ENCODE results near the gene PARD3. TPM values are rescaled to one million over a fixed set of nuclear protein-coding genes. Genes with fewer than 3 reads are reported as not detected.

Gene PARD3
- total RNA-seq, 1 donor from 2014 or later, result 29.4 TPM

DNA sequence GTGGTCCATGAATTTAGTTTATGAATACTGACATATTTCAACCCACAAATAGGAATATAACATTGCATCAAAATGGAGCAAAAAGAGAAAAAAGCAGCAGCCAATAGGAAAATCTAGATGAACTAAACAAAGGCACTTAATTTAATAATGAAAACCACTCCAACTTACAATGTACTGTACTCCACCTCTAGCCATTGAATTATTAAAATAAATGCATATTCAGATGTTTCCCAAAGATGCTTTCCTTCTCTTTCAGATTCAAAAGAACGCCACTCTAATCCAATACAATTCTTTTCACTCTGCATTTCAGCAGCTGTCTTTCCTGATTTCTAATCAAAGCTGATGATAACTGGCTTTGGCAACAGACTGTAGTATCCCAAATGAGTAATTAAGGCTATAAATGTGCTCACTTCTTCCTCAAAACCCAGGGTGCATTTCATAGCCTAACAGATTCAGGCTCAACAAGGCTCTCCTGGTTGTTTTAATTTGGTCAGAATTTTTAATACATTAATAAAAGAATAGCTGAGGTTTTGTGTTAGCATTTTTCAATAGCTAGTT lies 577.1 kb downstream of the PARD3 start:
- DNase-seq (ENCODE audit: low read depth in 2 of 2), result no peak

DNA sequence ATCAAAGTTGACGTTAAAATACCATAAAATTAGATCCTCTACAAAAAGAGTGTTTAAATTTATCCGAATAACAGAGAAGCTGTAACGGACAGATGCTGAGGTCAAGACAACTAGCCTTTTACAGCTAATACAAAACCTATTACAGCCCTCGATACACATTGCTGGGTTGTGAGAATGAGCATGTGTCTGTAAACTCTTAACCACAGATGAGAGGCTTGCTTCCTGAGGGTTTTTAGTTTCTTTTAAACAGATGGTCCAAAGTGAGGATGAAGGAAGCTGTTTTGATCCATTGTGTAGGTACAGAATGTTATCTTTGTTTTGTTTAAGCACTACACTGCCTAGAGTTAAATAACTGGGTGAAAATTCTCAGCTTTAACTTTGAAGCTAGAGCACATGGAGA lies 578.2 kb downstream of the PARD3 start:
- no peak for DNase-seq (ENCODE audit: low read depth in 2 of 2)

DNA sequence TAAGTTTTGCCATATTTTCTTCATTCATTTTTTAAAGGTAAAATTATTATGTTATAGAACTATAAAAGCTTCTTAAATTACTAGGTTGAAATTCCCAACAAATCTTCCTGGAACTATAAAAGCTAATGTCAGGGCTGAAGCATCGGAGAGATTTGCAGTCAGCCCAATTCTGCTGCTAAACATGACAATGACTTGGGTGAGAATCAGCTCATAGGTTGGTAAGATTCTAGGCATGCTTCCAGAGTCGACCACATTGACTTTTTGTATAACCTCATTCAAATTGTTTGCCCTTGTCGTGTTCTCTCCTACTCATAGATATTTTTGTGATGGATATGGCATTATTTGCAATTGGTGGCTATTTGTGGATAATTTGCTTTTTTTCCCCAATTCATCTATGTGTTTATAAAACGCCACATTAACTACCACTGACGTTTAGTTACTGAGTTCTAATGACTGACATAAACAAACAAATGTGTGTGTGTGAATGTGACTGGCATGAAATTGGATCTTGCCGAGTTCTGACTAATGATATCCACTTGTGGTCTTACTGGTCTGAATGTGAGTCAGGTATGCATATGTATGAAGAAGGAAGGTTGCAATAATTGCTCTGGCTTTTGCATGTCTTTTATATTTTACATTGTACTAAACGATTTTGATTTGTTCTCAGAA lies 579.8 kb downstream of the PARD3 start:
- no peak for DNase-seq (ENCODE audit: low read depth in 2 of 2)

DNA sequence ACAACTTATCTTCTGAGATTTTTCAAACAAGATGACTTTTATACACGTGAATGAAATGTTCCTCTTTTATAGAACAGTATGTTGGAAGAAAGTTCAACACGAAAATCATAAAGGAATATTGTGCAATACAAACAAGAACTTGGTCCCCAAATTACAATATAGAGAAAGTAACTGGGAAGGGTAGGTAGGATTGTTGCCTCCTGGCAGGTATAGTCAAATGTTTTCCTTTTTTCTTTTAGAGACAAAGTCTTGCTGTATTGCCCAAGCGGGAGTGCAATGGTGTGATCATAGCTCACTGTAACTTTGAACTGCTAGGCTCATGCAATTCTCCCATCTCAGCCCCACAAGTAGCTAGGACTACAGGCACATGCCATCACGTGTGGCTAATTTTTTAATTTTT lies 582.6 kb downstream of the PARD3 start:
- no peak for DNase-seq (ENCODE audit: low read depth in 2 of 2)

DNA sequence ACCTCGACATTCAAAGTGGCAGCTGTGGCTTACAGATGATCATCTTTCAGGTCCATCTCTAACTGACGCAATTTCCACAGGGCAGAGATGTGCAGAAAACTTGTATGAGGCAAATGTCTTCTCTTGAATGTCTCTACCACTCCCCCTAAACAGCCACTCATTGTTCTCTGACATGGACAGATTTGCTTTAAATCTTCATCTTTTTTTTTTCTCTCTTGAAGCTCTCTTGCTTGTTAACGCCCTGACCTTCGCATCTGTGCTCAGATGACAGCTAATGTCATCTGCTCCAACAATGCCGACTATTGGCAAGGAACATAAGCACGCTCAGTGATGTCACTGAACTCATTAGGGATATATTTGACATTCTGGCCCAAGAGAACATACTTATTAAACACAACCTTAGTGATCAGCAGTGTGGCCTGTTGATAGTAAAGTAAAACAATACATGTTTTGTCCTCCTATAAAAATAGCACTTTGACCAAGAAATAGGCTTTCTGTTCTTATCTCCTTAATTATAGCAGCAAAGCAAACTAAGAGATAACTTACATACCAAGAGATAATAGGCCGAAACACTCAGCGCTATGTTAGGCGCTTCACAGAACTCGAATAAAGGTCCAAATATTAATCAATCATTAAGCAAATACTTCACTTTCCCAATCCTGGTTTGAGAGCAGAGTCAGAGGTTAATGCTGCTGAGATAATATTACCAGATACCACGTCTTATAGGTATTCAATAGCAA lies 583.5 kb downstream of the PARD3 start:
- DNase-seq (ENCODE audit: low read depth in 2 of 2), result no peak

DNA sequence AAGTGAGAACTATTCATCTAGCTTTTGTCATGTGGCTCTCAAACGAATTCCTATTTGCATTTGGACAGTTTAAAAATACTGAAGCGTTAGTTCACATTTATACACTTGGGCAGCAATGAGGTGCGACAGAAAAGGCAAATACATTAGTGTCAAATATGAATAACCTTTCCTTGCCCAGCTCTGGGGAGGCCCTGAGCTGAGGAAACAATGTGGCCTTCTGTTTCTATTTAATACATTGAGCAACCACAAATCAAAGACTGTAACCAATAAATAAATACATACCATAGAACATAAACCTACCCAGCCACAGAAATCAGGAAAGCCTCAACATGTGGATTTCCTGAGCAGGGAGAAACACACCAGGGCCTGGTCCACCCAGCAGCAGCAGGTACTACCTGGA lies 585.2 kb downstream of the PARD3 start:
- DNase-seq (ENCODE audit: low read depth in 2 of 2), result no peak

DNA sequence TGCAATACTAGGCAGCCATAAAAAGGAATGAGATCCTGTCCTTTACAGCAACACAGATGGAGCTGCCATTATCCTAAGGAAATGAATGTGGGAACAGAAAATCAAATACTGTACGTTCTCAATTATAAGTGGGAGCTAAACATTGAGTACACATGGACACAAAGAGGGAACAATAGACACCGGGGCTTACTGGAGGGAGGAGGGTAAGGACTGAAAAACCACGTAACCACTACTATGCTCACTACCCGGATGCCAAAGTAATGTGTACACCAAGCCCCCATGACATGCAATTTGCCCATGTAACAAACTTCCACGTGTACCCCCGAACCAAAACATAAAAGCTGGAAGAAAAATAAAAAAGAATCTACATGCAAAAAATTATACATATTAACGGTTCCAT lies 587.0 kb downstream of the PARD3 start:
- no peak for DNase-seq (ENCODE audit: low read depth in 2 of 2)

DNA sequence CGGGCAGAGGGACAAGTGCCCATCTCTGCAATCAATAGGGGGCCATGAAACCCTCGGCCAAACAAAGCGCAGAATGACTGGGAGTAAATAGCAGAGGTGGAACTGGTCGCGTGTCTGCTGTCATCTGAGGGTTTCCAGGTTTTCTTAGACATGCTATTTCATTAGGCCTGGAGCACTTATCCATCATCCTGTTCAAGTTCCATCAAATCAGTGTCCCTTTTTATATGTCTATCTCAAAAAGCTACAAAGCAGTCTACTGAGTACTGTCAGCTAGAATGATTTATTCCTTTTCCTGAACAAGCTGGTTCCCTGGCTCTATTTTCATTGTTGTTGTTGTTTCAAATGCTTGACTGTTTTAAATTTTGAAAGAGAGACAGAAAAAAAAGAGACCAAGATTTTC lies 590.5 kb downstream of the PARD3 start:
- DNase-seq (ENCODE audit: low read depth in 2 of 2), result peak in 1 of 2 donors; percentile 4

DNA sequence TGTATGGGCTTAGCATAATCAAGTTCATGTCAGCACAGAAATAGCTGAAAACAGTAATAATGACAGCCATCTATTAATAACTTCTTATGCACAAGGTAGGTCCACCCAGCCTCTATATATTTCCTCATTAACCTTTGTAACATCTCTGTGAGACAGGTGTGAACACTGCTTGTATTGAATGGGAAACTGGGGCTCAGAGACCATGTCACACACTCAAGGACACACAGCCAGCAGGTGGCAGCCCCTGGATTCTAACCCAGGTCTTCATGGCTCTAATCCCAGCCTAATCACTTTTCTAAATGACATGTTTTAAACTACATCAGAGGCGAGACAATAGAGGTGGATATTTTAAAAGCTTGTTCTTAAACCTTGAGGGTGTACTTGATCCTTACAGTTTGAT lies 591.4 kb downstream of the PARD3 start:
- peak; percentile 4 to 10 for DNase-seq (ENCODE audit: low read depth in 2 of 2)

DNA sequence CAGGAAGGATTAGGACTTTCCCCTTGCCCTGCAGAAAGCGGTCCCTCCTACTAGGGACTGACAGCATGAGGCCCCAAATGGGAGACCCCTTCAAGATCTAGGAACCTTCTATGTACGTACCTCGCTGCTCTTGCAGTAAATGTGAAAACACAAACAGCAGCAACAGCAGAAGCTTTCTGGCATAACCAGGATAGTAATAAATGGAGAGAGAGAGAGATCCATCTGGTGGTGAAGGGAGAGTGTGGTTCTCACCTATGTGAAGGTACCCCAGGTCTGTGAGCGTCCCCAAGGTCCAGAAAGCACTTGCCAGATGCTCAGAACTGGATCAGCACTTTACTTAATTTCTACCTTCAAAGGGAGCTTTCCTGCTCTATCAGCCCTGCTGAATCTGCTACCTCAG lies 592.7 kb downstream of the PARD3 start:
- no peak for DNase-seq (ENCODE audit: low read depth in 2 of 2)

DNA sequence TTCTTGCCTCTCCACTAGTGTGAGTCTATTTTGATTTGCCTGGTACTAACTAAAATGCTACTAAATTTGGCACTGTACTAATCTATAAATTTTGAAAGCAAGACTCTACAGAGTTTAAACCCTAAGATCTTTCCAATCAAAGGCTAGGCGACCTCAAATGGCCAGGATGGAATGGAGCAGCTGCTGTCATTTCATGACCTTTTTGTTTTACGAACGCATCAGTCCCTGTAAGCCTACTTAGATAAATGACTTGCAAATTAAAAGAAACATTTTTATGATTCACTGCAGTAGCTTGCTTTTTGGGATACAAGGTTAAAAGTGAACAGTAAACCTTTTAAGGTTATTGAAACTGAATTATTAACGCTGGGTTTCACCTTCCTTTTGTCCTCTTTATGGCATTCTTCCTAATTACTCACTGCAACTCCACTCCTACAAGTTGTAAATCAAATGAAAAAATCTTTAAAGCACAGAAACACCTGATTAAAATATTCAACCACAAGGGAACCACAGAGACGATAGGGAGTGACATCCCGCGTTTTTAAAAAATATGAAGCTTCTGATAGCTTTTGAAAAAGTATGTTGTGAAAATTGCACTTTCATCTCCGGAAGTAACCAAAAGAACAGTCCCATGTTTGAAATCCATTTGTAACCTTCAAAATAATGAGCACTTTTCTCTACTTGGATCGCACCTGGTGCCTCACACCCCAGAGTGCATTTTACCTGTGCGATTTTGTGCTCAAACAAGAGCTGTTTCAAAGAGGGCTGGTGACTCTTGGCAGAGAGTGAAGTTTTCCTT lies 595.1 kb downstream of the PARD3 start:
- DNase-seq (ENCODE audit: low read depth in 2 of 2), result no peak

DNA sequence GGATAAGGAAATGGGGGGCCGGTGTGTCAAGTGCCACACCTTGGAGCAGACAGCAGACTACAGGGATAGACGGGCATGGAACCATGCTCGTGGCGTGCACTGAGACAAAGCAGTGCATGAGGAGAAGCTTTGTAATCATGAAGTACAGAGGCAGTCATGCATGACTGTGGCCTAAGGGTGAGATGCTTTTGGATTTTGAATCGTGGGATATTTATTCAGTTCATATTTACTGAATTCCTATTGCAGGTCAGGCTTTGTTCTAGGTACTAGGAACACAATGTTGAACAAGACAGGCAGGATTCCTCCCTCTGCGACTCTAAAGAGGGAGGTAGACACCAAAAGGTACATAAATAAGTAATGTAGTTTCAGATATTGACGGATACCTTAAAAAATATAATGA lies 597.6 kb downstream of the PARD3 start:
- no peak for DNase-seq (ENCODE audit: low read depth in 2 of 2)

DNA sequence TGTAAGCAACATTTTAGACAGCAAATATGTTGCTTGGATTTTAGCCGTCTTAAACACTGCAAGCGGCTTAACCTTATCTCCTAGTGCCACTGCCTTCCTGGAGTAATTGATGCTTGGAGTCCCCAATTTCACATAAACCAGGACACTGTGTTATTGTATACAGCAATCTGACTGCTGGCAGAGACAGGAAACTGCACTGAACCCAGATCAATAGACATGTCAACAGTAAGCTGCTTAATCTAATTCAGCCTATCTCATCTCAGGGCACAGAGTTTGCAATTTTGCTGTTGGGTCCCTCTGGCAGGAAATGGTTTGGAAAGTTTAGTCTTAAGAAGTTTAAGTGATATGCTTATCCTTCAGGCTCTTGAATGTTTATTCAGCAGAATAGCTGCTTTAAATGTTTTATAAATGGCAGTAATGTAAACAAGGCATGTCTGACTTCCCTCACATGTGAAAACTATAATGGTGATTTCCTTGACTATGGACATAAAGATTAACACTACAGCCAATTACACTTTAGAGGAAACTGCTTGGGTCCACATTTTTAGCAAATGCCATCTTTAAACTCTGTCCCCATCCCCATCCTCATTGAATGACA lies 598.6 kb downstream of the PARD3 start:
- no peak for DNase-seq (ENCODE audit: low read depth in 2 of 2)

DNA sequence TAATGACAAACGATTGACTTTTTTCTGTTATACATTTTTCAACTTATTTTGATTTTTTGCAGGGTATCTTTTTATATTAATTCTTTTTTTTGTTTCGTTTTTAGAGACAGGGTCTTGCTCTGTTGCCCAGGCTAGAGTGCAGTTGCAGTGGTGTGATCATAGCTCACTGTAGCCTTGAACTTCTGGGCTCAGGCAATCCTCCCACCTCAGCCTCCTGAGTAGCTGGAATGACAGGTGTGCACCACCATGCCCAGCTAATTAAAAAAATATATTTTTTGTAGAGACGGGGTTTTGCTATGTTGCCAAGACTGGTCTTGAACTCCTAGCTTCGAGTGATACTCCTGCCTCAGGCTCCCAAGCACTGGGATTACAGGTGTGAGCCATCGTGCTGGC lies 601.3 kb downstream of the PARD3 start:
- no peak for DNase-seq (ENCODE audit: low read depth in 2 of 2)

DNA sequence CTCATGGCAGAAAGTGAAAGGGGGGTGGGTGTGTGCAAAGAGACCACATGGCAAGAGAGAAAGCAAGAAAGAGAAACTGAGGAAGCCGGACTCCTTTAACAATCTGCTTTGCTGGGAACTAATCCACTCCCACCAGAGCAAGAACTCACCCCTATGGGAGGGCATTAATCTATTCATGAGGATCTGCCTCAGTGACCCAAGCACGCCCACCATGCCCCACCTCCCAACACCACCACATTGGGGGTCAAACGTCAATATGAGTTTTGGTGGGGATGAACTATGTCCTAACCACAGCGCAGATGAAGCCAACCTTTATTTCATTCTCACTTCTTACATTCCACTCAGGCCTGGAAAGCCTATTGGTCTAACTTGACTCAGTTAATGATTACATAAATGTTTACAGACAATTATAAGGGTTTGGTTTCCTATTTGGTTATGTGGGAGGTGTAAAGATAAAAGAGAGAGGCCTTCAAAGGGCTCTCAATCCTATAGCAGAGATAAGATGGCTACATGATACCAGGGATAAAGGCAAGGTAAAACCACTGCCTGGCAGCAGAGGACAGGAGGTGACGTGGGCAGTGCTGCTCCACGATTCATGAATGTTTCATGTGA lies 601.8 kb downstream of the PARD3 start:
- DNase-seq (ENCODE audit: low read depth in 2 of 2), result no peak

DNA sequence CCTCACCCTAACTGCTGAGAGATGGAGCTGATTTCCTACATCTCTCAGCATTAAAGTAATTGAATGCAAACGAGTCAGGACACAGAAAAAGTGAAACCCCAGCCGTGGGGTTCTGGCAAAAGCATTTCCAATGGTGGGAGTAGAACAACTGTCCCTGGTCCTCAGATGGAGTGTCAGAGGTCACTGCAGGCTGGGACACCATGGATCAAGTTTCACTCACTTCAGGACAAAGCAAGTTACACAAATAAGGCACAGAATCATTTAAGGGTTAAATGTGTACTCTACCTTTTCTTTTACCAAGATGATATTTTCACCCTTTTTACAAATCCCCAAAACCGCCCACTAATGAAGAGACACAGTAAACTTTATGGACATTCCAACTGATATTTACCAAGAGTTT lies 607.8 kb downstream of the PARD3 start:
- no peak for DNase-seq (ENCODE audit: low read depth in 2 of 2)

DNA sequence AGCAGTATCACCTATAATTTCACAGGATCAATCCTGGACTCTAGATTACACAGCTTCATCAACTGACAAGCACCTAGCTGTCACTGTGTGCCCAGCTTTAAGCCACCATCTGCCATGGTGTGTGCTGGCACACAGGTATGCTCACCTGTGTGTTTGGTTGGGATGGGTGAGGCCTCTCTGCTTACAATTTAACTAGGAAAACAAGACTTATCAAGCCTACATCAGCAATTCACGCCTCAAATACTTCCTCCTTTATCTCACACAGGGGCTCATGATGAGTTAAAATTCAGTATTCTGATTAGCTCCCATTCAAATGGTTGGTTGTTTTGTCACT lies 608.2 kb downstream of the PARD3 start:
- no peak for DNase-seq (ENCODE audit: low read depth in 2 of 2)

DNA sequence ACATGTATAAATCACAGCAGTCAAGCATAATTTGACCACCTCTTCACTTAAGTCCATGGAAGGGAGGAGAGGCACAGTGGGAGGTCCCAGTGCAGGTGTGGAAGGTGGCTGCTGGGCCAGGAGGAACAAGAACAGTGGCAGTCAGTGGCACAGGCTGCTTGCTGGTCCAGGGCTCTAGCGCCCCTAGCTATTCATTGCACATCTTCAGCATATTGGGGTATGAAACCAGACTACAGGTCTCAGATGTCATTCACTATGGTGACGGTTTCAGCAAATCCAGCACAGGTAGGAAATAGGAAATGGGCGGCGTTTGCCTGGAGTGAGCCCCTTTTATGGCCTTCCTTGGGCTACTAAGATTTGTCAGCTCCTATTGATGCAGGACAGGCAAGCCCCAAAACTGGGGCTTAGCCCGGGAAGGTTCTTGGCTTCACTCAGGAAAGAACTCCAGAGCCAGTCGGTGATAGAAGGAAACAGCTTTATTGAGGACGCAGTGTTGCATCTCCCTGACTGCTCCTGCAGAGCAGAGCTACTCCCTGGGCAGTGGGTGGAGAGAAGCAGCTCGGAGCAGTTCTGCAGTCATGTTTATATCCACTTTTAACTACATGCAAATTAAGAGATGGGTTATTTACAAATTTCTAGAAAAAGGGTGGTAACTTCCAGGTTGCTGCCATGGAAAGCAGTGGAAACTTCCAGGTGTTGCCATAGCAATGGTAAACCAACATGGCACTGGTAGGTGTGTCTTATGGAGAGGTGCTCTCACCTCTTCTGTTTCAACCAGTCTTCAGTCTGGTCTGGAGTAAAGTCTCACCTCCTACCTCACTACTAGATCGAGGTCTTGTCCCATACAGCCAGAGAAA lies 608.8 kb downstream of the PARD3 start:
- DNase-seq (ENCODE audit: low read depth in 2 of 2), result no peak

DNA sequence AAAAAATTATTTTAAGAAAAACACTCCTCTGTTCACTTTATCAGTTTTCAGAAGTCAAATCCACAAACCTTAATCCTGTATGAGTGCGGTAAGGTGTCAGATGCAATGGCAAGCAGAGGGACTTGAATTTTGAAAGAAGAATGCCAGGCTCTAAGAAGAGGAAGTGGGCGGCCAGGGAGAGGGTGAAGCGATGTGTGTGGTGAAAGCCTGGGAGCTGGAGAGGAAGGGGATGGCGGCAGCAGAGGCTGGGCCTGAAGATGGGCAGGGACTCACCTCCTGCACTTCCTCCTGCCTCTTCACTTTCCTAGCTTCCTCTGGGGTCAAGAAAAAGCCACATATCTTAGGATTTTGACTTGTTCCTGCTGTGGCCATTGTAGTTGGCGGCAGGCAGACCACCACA lies 609.6 kb downstream of the PARD3 start:
- no peak for DNase-seq (ENCODE audit: low read depth in 2 of 2)

DNA sequence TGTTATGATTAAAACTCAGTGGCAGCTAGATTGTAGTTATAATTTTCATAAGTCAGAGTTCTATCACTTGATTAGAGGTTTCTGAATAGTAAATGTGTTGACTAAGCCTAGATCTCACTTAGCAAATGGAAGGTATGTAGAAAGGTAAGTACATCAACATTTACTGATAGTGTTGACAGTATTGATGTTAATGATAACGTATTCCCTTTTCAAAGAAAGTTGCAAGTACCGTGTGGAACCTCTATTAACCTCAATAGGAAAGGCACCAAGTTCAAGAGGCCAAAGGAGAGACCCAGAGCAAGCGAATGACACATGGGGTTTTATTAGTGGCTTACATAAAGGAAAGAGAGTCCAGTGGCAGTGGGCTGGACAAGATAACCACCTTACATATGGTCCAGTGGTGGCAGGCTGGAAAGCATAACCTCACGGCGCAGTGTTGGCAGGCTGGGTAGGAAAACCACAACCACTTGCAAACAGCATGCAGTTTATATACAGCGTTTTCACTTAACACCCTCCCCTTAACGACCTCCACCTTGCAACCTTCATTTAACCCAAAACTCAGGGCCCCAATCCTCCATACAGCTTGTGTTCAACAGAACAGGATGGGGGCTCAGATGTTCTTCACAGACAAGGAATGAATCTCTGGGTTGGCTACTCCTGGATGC lies 611.0 kb downstream of the PARD3 start:
- DNase-seq (ENCODE audit: low read depth in 2 of 2), result no peak

Data from lung microvascular endothelial cell (primary cell).